H9 (cell line): ENCODE measurements around the gene LMF1. TPM values are rescaled to one million over a fixed set of nuclear protein-coding genes. Genes with fewer than 3 reads are reported as not detected.

Experiments used
- DNase-seq: peaks from one replicate; pipeline ENCODE4 v3.0.0-alpha.2; 2017
- H2AFZ ChIP-seq: one replicate; pipeline ENCODE4 v1.6.1; 2013; ENCODE audit warnings: mild to moderate bottlenecking, low read length, control low read depth, moderate library complexity
- H2AK5ac ChIP-seq: 2 replicates; pipeline ENCODE4 v1.6.1; 2013; ENCODE audit warnings: low read length, control low read depth, mixed read lengths; ENCODE audit not compliant: insufficient read length
- H2BK120ac ChIP-seq: one replicate; pipeline ENCODE4 v1.6.1; 2013; ENCODE audit warnings: low read depth, mild to moderate bottlenecking, low read length, control low read depth, inconsistent platforms; ENCODE audit not compliant: poor library complexity, severe bottlenecking
- H2BK12ac ChIP-seq: 2 replicates; pipeline ENCODE4 v1.6.1; 2013; ENCODE audit warnings: low read length, control low read depth, mixed read lengths, low read depth; ENCODE audit not compliant: insufficient read length
- H2BK15ac ChIP-seq: 2 replicates; pipeline ENCODE4 v1.6.1; 2013; ENCODE audit warnings: low read depth, low read length, control low read depth
- H2BK20ac ChIP-seq: one replicate; pipeline ENCODE4 v1.6.1; 2013; ENCODE audit warnings: low read depth, mild to moderate bottlenecking, low read length, control low read depth, inconsistent platforms; ENCODE audit not compliant: poor library complexity, severe bottlenecking
- H2BK5ac ChIP-seq: 2 replicates; pipeline ENCODE4 v1.6.1; 2013; ENCODE audit warnings: low read length, control low read depth, mixed read lengths; ENCODE audit not compliant: insufficient read length
- H3K14ac ChIP-seq: 2 replicates; pipeline ENCODE4 v1.6.1; 2013; ENCODE audit warnings: low read length, control low read depth; ENCODE audit not compliant: insufficient read depth
- H3K18ac ChIP-seq: 2 replicates; pipeline ENCODE4 v1.6.1; 2013; ENCODE audit warnings: low read depth, mild to moderate bottlenecking, mixed read lengths, low read length, control low read depth; ENCODE audit not compliant: insufficient read length
- H3K23ac ChIP-seq: 2 replicates; pipeline ENCODE4 v1.6.1; 2013; ENCODE audit warnings: low read length, control low read depth, mixed read lengths, low read depth; ENCODE audit not compliant: insufficient read length
- H3K23me2 ChIP-seq: 2 replicates; pipeline ENCODE4 v1.6.1; 2013; ENCODE audit warnings: low read depth, mild to moderate bottlenecking, mixed read lengths, low read length, control low read depth; ENCODE audit not compliant: insufficient read length, poor library complexity, severe bottlenecking
- H3K27ac ChIP-seq: 2 replicates; pipeline ENCODE4 v1.5.1; 2013; ENCODE audit warnings: low read length, control low read depth, mixed read lengths, low read depth; ENCODE audit not compliant: insufficient read length
- H3K27me3 ChIP-seq: 2 replicates; pipeline ENCODE4 v1.6.1; 2013; ENCODE audit warnings: low read length, control low read depth, inconsistent platforms; ENCODE audit not compliant: insufficient read depth
- H3K4ac ChIP-seq: 2 replicates; pipeline ENCODE4 v1.6.1; 2013; ENCODE audit warnings: low read depth, mild to moderate bottlenecking, control low read depth, inconsistent platforms, low read length, moderate library complexity
- H3K4me1 ChIP-seq: 2 replicates; pipeline ENCODE4 v1.6.1; 2013; ENCODE audit warnings: low read length, control low read depth, inconsistent platforms; ENCODE audit not compliant: insufficient read depth
- H3K4me2 ChIP-seq: 2 replicates; pipeline ENCODE4 v1.6.1; 2013; ENCODE audit warnings: low read length, control low read depth, mixed read lengths; ENCODE audit not compliant: insufficient read length, insufficient read depth
- H3K56ac ChIP-seq: 2 replicates; pipeline ENCODE4 v1.6.1; 2013; ENCODE audit warnings: low read depth, mild to moderate bottlenecking, mixed read lengths, low read length, control low read depth; ENCODE audit not compliant: insufficient read length
- H3K79me1 ChIP-seq: 2 replicates; pipeline ENCODE4 v1.6.1; 2013; ENCODE audit warnings: low read depth, mild to moderate bottlenecking, moderate library complexity, low read length, control low read depth, inconsistent platforms; ENCODE audit not compliant: insufficient read depth, poor library complexity, severe bottlenecking
- H3K79me2 ChIP-seq: 2 replicates; pipeline ENCODE4 v1.6.1; 2013; ENCODE audit warnings: low read length, control low read depth, inconsistent platforms; ENCODE audit not compliant: insufficient read depth
- H3K9ac ChIP-seq: 2 replicates; pipeline ENCODE4 v1.6.1; 2013; ENCODE audit warnings: low read length, control low read depth, mixed read lengths; ENCODE audit not compliant: insufficient read length; ENCODE audit errors: extremely low read depth
- H3K9me3 ChIP-seq: one replicate; pipeline ENCODE4 v1.6.1; 2013; ENCODE audit warnings: low read depth, low read length, inconsistent platforms; ENCODE audit not compliant: control insufficient read depth
- H3T11ph ChIP-seq: one replicate; pipeline ENCODE4 v1.6.1; 2013; ENCODE audit warnings: mild to moderate bottlenecking, low read length, control low read depth, inconsistent platforms
- H4K20me1 ChIP-seq: one replicate; pipeline ENCODE4 v1.6.1; 2013; ENCODE audit not compliant: control insufficient read depth, insufficient read length, insufficient read depth
- H4K5ac ChIP-seq: 2 replicates; pipeline ENCODE4 v1.6.1; 2013; ENCODE audit warnings: low read depth, mild to moderate bottlenecking, mixed read lengths, low read length, control low read depth; ENCODE audit not compliant: insufficient read length
- H4K8ac ChIP-seq: replicated peaks from 2 replicates; pipeline ENCODE4 v1.6.1; 2013; ENCODE audit warnings: low read length, control low read depth, mixed read lengths, low read depth; ENCODE audit not compliant: insufficient read length
- H4K91ac ChIP-seq: 2 replicates; pipeline ENCODE4 v1.6.1; 2013; ENCODE audit warnings: low read depth, mild to moderate bottlenecking, moderate library complexity, mixed read lengths, low read length, control low read depth; ENCODE audit not compliant: insufficient read length
- H3K27ac Mint-ChIP-seq, 3 experiments: 2 replicates in 2 of 3; 3 replicates in 1 of 3; pipeline ENCODE4 v1.8.0; 2020 to 2021; ENCODE audit warnings: mixed read lengths in 3 of 3, mild to moderate bottlenecking in 1 of 3, moderate library complexity in 1 of 3
- H3K27me3 Mint-ChIP-seq: 2 replicates; pipeline ENCODE4 v1.8.0; 2021; ENCODE audit warnings: low read depth, mild to moderate bottlenecking, moderate library complexity, mixed read lengths
- H3K36me3 Mint-ChIP-seq, 3 experiments: 2 replicates in 2 of 3; 3 replicates in 1 of 3; pipeline ENCODE4 v1.8.0; 2020 to 2021; ENCODE audit warnings: low read depth in 3 of 3, mixed read lengths in 3 of 3; ENCODE audit not compliant: insufficient read depth in 1 of 3
- H3K4me1 Mint-ChIP-seq, 2 experiments: 2 replicates each; pipeline ENCODE4 v1.8.0; 2020; ENCODE audit warnings: mixed read lengths in 2 of 2
- H3K4me3 Mint-ChIP-seq, 2 experiments: 2 replicates in 1 of 2; 3 replicates in 1 of 2; pipeline ENCODE4 v1.8.0; 2020 to 2021; ENCODE audit warnings: mild to moderate bottlenecking in 2 of 2, mixed read lengths in 2 of 2, moderate library complexity in 1 of 2
- H3K9me3 Mint-ChIP-seq, 2 experiments: 2 replicates in 1 of 2; 3 replicates in 1 of 2; pipeline ENCODE4 v1.8.0; 2020; ENCODE audit warnings: mild to moderate bottlenecking in 2 of 2, mixed read lengths in 2 of 2, moderate library complexity in 1 of 2
- WGBS: extraction: QIAGEN DNeasy Blood & Tissue Kit; methylation state at CpG from one replicate; pipeline ENCODE4 v1.1.7; 2013; ENCODE audit warnings: missing lambda C conversion rate, low lambda C conversion rate, mixed read lengths; ENCODE audit not compliant: insufficient read length; ENCODE audit errors: extremely low coverage; 5-methylcytosine and 5-hydroxymethylcytosine counted together
- total RNA-seq: library from RNA; stranded (reverse); gene quantifications from 2 replicates; pipeline ENCODE4 v1.2.1, GENCODE V29; 2021
- TF ChIP-seq, protein P1 (sequence below): fragments of 200-600 bp; sonication (generic); conservative IDR thresholded peaks from 3 replicates; pipeline ENCODE4 v1.8.0; 2021; ENCODE audit warnings: antibody characterized with exemption, mild to moderate bottlenecking

LMF1 gene
- total RNA-seq, 1 experiment from 2014 or later, result 7.1 TPM

DNA sequence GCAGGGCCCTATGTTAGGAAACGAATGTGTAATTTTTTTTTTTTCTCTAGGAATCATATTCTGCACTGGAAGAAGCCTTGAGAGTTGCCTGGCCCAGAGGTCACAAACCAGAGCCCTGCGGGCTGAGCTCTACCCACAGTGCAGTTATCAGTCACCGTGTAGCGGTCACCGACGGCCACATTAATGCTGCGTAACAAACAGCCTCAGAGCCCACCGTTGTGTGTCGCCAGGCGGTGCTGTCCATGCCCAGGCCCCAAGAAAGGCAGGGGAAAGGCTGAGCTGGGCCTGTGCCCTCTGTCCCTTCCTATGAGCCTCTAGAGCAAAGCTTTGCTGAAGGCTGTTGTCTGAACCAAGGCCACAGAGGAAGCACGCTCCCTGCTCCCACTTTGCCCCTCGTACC lies 4.5 kb upstream of the LMF1 start:
- no peak overlapping the region for H3K4me2 ChIP-seq
- no peak overlapping the region for H3K18ac ChIP-seq
- H3K36me3 Mint-ChIP-seq, result peaks cover 0 to 2% (median 0%) of the 10 kb centered on the region in 3 experiments; a peak in 1 of 7 replicates
- H3K4me1 Mint-ChIP-seq, result peaks cover 3 to 14% of the 10 kb centered on the region in 2 experiments; a peak in 3 of 4 replicates
- H2BK12ac ChIP-seq, result no peak overlapping the region
- peaks cover 5% of the 10 kb centered on the region for H3K23me2 ChIP-seq
- TF ChIP-seq, protein P1, sequence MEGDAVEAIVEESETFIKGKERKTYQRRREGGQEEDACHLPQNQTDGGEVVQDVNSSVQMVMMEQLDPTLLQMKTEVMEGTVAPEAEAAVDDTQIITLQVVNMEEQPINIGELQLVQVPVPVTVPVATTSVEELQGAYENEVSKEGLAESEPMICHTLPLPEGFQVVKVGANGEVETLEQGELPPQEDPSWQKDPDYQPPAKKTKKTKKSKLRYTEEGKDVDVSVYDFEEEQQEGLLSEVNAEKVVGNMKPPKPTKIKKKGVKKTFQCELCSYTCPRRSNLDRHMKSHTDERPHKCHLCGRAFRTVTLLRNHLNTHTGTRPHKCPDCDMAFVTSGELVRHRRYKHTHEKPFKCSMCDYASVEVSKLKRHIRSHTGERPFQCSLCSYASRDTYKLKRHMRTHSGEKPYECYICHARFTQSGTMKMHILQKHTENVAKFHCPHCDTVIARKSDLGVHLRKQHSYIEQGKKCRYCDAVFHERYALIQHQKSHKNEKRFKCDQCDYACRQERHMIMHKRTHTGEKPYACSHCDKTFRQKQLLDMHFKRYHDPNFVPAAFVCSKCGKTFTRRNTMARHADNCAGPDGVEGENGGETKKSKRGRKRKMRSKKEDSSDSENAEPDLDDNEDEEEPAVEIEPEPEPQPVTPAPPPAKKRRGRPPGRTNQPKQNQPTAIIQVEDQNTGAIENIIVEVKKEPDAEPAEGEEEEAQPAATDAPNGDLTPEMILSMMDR, result no peak
- no peaks in the 10 kb centered on the region for H3K4me1 ChIP-seq
- no peak overlapping the region for H2AFZ ChIP-seq
- no peak overlapping the region for H2AK5ac ChIP-seq
- no peak overlapping the region for H3T11ph ChIP-seq
- no peaks in the 10 kb centered on the region for H3K79me2 ChIP-seq
- no CpG with 5 or more reads among the region's 12 CpGs for WGBS
- H3K9me3 Mint-ChIP-seq, result peaks cover 0 to 6% of the 10 kb centered on the region in 2 experiments; a peak in 2 of 5 replicates
- H3K9me3 ChIP-seq, result no peaks in the 10 kb centered on the region
- no peaks in the 10 kb centered on the region for H3K79me1 ChIP-seq
- H2BK5ac ChIP-seq, result no peak overlapping the region
- H3K27me3 ChIP-seq, result peaks cover 6% of the 10 kb centered on the region; the same call in 1 of the 2 replicates
- H4K8ac ChIP-seq, result no peak overlapping the region
- H2BK15ac ChIP-seq, result no peak overlapping the region
- no peak overlapping the region for H4K5ac ChIP-seq
- peaks cover 55% of the 10 kb centered on the region for H3K27me3 Mint-ChIP-seq
- no peak overlapping the region for H3K27ac ChIP-seq
- H3K4me3 Mint-ChIP-seq, result no peak overlapping the region
- no peak overlapping the region for H3K23ac ChIP-seq
- no peak overlapping the region for H3K4ac ChIP-seq
- H4K91ac ChIP-seq, result no peak overlapping the region
- H3K27ac Mint-ChIP-seq, result no peak overlapping the region
- no peak overlapping the region for H2BK20ac ChIP-seq
- H3K9ac ChIP-seq, result no peak overlapping the region
- H4K20me1 ChIP-seq, result no peaks in the 10 kb centered on the region
- no peak overlapping the region for H3K14ac ChIP-seq
- H2BK120ac ChIP-seq, result no peak overlapping the region
- no peak for DNase-seq
- no peak overlapping the region for H3K56ac ChIP-seq
